Measurements from ENCODE around the gene TRIM34. TPM values are rescaled to one million over a fixed set of nuclear protein-coding genes. Genes with fewer than 3 reads are reported as not detected.

The TRIM34 gene
- total RNA-seq, 1 donor from 2014 or later = not detected

- no peak for TF ChIP-seq CTCF (IDR thresholded peaks at IDR 0.05; ENCODE audit: partially characterized antibody, unreplicated experiment)
- Mint-ChIP-seq H3K4me1 (ENCODE audit: low read depth, unreplicated experiment) (no peaks in the 10 kb centered on the region), H3K27me3 (ENCODE audit: unreplicated experiment) (no peaks in the 10 kb centered on the region), H3K4me3 (ENCODE audit: unreplicated experiment) (no peak overlapping the region), H3K9me3 (ENCODE audit: unreplicated experiment) (no peaks in the 10 kb centered on the region), H3K36me3 (ENCODE audit: unreplicated experiment) (no peaks in the 10 kb centered on the region), H3K27ac (ENCODE audit: unreplicated experiment) (no peak overlapping the region)
- DNase-seq = no peak
Measured at GRCh38 chr11:5610446-5610845, 14.4 kb upstream of the TRIM34 start.

- H3K4me1 Mint-ChIP-seq (ENCODE audit: low read depth, unreplicated experiment) = no peaks in the 10 kb centered on the region
Measured at GRCh38 chr11:5611627-5612026, 13.2 kb upstream of the TRIM34 start.

GRCh38 chr11:5618807-5619206 is 6.0 kb upstream of the TRIM34 start:
- no peaks in the 10 kb centered on the region for H3K27me3 Mint-ChIP-seq (ENCODE audit: unreplicated experiment)
- no peak overlapping the region for H3K27ac Mint-ChIP-seq (ENCODE audit: unreplicated experiment)
- no peaks in the 10 kb centered on the region for H3K36me3 Mint-ChIP-seq (ENCODE audit: unreplicated experiment)
- TF ChIP-seq CTCF (IDR thresholded peaks at IDR 0.05; ENCODE audit: partially characterized antibody, unreplicated experiment) = no peak
- H3K4me1 Mint-ChIP-seq (ENCODE audit: low read depth, unreplicated experiment) = no peaks in the 10 kb centered on the region
- no peaks in the 10 kb centered on the region for H3K9me3 Mint-ChIP-seq (ENCODE audit: unreplicated experiment)
- no peak for DNase-seq
- no peak overlapping the region for H3K4me3 Mint-ChIP-seq (ENCODE audit: unreplicated experiment)

More at GRCh38 chr11:5611627-5612026, 13.2 kb upstream of the TRIM34 start:
- DNase-seq = no peak
- TF ChIP-seq CTCF (IDR thresholded peaks at IDR 0.05; ENCODE audit: partially characterized antibody, unreplicated experiment) = no peak
- Mint-ChIP-seq H3K27ac (ENCODE audit: unreplicated experiment) (no peak overlapping the region), H3K27me3 (ENCODE audit: unreplicated experiment) (no peaks in the 10 kb centered on the region), H3K4me3 (ENCODE audit: unreplicated experiment) (no peak overlapping the region), H3K9me3 (ENCODE audit: unreplicated experiment) (no peaks in the 10 kb centered on the region), H3K36me3 (ENCODE audit: unreplicated experiment) (no peaks in the 10 kb centered on the region)

GRCh38 chr11:5620651-5621521 is 3.9 kb upstream of the TRIM34 start:
- Mint-ChIP-seq H3K4me1 (ENCODE audit: low read depth, unreplicated experiment) (no peaks in the 10 kb centered on the region), H3K36me3 (ENCODE audit: unreplicated experiment) (no peaks in the 10 kb centered on the region), H3K9me3 (ENCODE audit: unreplicated experiment) (no peaks in the 10 kb centered on the region), H3K27ac (ENCODE audit: unreplicated experiment) (no peak overlapping the region), H3K4me3 (ENCODE audit: unreplicated experiment) (no peak overlapping the region), H3K27me3 (ENCODE audit: unreplicated experiment) (no peaks in the 10 kb centered on the region)
- DNase-seq = no peak
- TF ChIP-seq CTCF (IDR thresholded peaks at IDR 0.05; ENCODE audit: partially characterized antibody, unreplicated experiment) = no peak

- Mint-ChIP-seq H3K4me3 (ENCODE audit: unreplicated experiment) (no peak overlapping the region), H3K9me3 (ENCODE audit: unreplicated experiment) (no peaks in the 10 kb centered on the region), H3K27ac (ENCODE audit: unreplicated experiment) (no peak overlapping the region), H3K27me3 (ENCODE audit: unreplicated experiment) (no peaks in the 10 kb centered on the region), H3K4me1 (ENCODE audit: low read depth, unreplicated experiment) (no peaks in the 10 kb centered on the region), H3K36me3 (ENCODE audit: unreplicated experiment) (no peaks in the 10 kb centered on the region)
- no peak for TF ChIP-seq CTCF (IDR thresholded peaks at IDR 0.05; ENCODE audit: partially characterized antibody, unreplicated experiment)
- DNase-seq = no peak
Measured at GRCh38 chr11:5621580-5621979, 3.2 kb upstream of the TRIM34 start.

Data from glutamatergic neuron (in vitro differentiated cells).